Measurements from ENCODE around the gene RERE.

Gene RERE

GRCh38 chr1:8415526-8416278 is 401.7 kb downstream of the RERE start:
- DNase-seq: no peak

- no peak for DNase-seq
These were observed 405.1 kb downstream of the RERE start for GRCh38 chr1:8412183-8412831.

- DNase-seq: no peak
These were observed 405.6 kb downstream of the RERE start for GRCh38 chr1:8411803-8412182.

GRCh38 chr1:8410791-8411190 is 406.6 kb downstream of the RERE start:
- no peak for DNase-seq

GRCh38 chr1:8409606-8410005 is 407.8 kb downstream of the RERE start:
- no peak for DNase-seq

GRCh38 chr1:8409106-8409505 is 408.3 kb downstream of the RERE start:
- DNase-seq: no peak

- DNase-seq: no peak
These were observed 409.1 kb downstream of the RERE start for GRCh38 chr1:8408151-8408839.

GRCh38 chr1:8407652-8408051 is 409.8 kb downstream of the RERE start:
- no peak for DNase-seq

GRCh38 chr1:8406960-8407359 is 410.5 kb downstream of the RERE start:
- DNase-seq: no peak

- DNase-seq: no peak
These were observed 411.4 kb downstream of the RERE start for GRCh38 chr1:8406011-8406410.

GRCh38 chr1:8404460-8405370 is 412.7 kb downstream of the RERE start:
- DNase-seq: no peak

- DNase-seq: no peak
These were observed 415.2 kb downstream of the RERE start for GRCh38 chr1:8402109-8402710.

GRCh38 chr1:8398677-8399076 is 418.8 kb downstream of the RERE start:
- no peak for DNase-seq

GRCh38 chr1:8398086-8398485 is 419.4 kb downstream of the RERE start:
- DNase-seq: no peak

GRCh38 chr1:8397511-8397910 is 419.9 kb downstream of the RERE start:
- no peak for DNase-seq

GRCh38 chr1:8396786-8397406 is 420.5 kb downstream of the RERE start:
- no peak for DNase-seq

GRCh38 chr1:8396083-8396785 is 421.2 kb downstream of the RERE start:
- no peak for DNase-seq

- DNase-seq: no peak
These were observed 422.0 kb downstream of the RERE start for GRCh38 chr1:8395433-8395866.

GRCh38 chr1:8394456-8395321 is 422.8 kb downstream of the RERE start:
- DNase-seq: no peak

- DNase-seq: no peak
These were observed 424.9 kb downstream of the RERE start for GRCh38 chr1:8392522-8392921.

Measured in NCI-H1694 (cell line).